Thymus (tissue), 11 donors: ENCODE measurements around the gene C1RL. TPM values are rescaled to one million over a fixed set of nuclear protein-coding genes. Genes with fewer than 3 reads are reported as not detected.
A peak's percentile ranks its signal among the peaks of the same experiment; 100 is the strongest.

ENCODE experiments used
- DNase-seq, 9 donors: peaks; one replicate each; pipeline ENCODE4 v3.0.0-alpha.2; 2013; ENCODE audit warnings: low spot score in 9 of 9, low read depth in 6 of 9, missing footprints in 1 of 9
- H3K27ac ChIP-seq, 2 donors: one replicate each; pipeline ENCODE4 v1.5.1; 2013; ENCODE audit warnings: control low read depth in 1 of 2, low read depth in 1 of 2, low read length in 1 of 2, mild to moderate bottlenecking in 1 of 2, moderate library complexity in 1 of 2
- H3K27me3 ChIP-seq, 2 donors: one replicate each; pipeline ENCODE4 v1.5.1; 2013; ENCODE audit warnings: low read length in 1 of 2; ENCODE audit not compliant: control insufficient read depth in 2 of 2, insufficient read depth in 1 of 2
- H3K36me3 ChIP-seq, 2 donors: one replicate each; pipeline ENCODE4 v1.5.1; 2013; ENCODE audit warnings: low read length in 1 of 2, mild to moderate bottlenecking in 1 of 2, moderate library complexity in 1 of 2; ENCODE audit not compliant: control insufficient read depth in 2 of 2, insufficient read depth in 2 of 2
- H3K4me1 ChIP-seq, 2 donors: one replicate each; pipeline ENCODE4 v1.5.1; 2013; ENCODE audit warnings: low read length in 2 of 2; ENCODE audit not compliant: control insufficient read depth in 2 of 2, insufficient read depth in 2 of 2
- H3K4me3 ChIP-seq, 2 donors: one replicate each; pipeline ENCODE4 v1.5.1; 2013; ENCODE audit warnings: low read length in 2 of 2, control low read depth in 1 of 2, mild to moderate bottlenecking in 1 of 2
- H3K9me3 ChIP-seq, 2 donors: one replicate each; pipeline ENCODE4 v1.5.1; 2013; ENCODE audit warnings: low read length in 1 of 2, mild to moderate bottlenecking in 1 of 2; ENCODE audit not compliant: control insufficient read depth in 2 of 2, insufficient read depth in 1 of 2
- WGBS: extraction: QIAGEN DNeasy Blood & Tissue Kit; methylation state at CpG from one replicate; pipeline ENCODE4 v1.1.7; 2013; 5-methylcytosine and 5-hydroxymethylcytosine counted together
- polyA plus RNA-seq: library from polyadenylated mRNA; stranded (reverse); fragments of 200-250 nt; gene quantifications from one replicate; pipeline ENCODE4 v1.2.3, GENCODE V29; 2013
- total RNA-seq: library from RNA; stranded (reverse); fragments of 120-200 nt; gene quantifications from one replicate; pipeline ENCODE4 v1.2.4, GENCODE V29; 2013
- donor health status: healthy.

C1RL gene
- total and polyA plus RNA-seq, 2 donors, result 17.4 to 54.8 TPM

GRCh38 chr12:7151532-7151931, 42.5 kb upstream of the C1RL start:
- no peaks in the 10 kb centered on the region for H3K4me1 ChIP-seq
- no peak overlapping the region for H3K4me3 ChIP-seq
- H3K27ac ChIP-seq, result no peak overlapping the region
- DNase-seq, result no peak
- WGBS, result 97% methylated on average over 6 of the region's 6 CpGs
- H3K9me3 ChIP-seq, result no peaks in the 10 kb centered on the region
- peaks cover 24 to 44% of the 10 kb centered on the region in 2 donors for H3K36me3 ChIP-seq
- H3K27me3 ChIP-seq, result no peaks in the 10 kb centered on the region

GRCh38 chr12:7150841-7151240, 41.8 kb upstream of the C1RL start:
- H3K36me3 ChIP-seq, result peaks cover 24 to 42% of the 10 kb centered on the region in 2 donors
- no peaks in the 10 kb centered on the region for H3K9me3 ChIP-seq
- H3K4me3 ChIP-seq, result no peak overlapping the region
- H3K27ac ChIP-seq, result no peak overlapping the region
- 99% methylated on average over 6 of the region's 6 CpGs for WGBS
- no peaks in the 10 kb centered on the region for H3K27me3 ChIP-seq
- no peak for DNase-seq
- H3K4me1 ChIP-seq, result no peaks in the 10 kb centered on the region

- no peak overlapping the region for H3K4me3 ChIP-seq
- no peaks in the 10 kb centered on the region for H3K4me1 ChIP-seq
- no peaks in the 10 kb centered on the region for H3K27me3 ChIP-seq
- 96% methylated on average over 12 of the region's 12 CpGs for WGBS
- no peaks in the 10 kb centered on the region for H3K9me3 ChIP-seq
- no peak for DNase-seq
- H3K36me3 ChIP-seq, result peaks cover 24 to 39% of the 10 kb centered on the region in 2 donors
- no peak overlapping the region for H3K27ac ChIP-seq
Measured at GRCh38 chr12:7150356-7150755, 41.3 kb upstream of the C1RL start.

DNA sequence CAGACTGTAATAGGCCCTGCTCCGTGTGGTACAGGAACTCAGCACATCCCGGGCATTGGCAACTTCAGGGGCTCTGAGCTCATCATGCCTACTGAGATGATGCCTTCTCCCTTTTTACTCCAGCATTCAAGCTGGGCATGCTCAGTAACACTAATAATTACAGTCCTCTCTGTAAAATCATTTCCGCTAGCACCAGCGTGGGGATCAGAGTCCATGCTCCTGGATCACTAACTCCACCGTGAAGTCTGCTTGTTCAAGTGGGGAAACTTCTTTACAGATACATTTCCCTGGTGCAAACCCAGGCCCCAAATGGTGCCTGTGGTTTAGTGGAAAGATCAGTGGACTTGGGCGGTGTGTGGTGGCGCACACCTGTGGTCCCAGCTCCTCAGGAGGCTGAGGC, 37.9 kb upstream of the C1RL start:
- no peaks in the 10 kb centered on the region for H3K4me1 ChIP-seq
- no peak overlapping the region for H3K4me3 ChIP-seq
- no peaks in the 10 kb centered on the region for H3K27me3 ChIP-seq
- no peaks in the 10 kb centered on the region for H3K9me3 ChIP-seq
- 97% methylated on average over 7 of the region's 7 CpGs for WGBS
- peaks cover 29 to 45% of the 10 kb centered on the region in 2 donors for H3K36me3 ChIP-seq
- no peak for DNase-seq
- no peak overlapping the region for H3K27ac ChIP-seq

- Histone ChIP-seq H3K4me3 (no peak overlapping the region), H3K4me1 (no peaks in the 10 kb centered on the region), H3K27me3 (no peaks in the 10 kb centered on the region), H3K36me3 (peaks cover 29 to 47% of the 10 kb centered on the region in 2 donors), H3K9me3 (no peaks in the 10 kb centered on the region), H3K27ac (no peak overlapping the region)
- WGBS, result 96% methylated on average over 7 of the region's 7 CpGs
- DNase-seq, result no peak
Measured at GRCh38 chr12:7146228-7146627, 37.2 kb upstream of the C1RL start.

DNA sequence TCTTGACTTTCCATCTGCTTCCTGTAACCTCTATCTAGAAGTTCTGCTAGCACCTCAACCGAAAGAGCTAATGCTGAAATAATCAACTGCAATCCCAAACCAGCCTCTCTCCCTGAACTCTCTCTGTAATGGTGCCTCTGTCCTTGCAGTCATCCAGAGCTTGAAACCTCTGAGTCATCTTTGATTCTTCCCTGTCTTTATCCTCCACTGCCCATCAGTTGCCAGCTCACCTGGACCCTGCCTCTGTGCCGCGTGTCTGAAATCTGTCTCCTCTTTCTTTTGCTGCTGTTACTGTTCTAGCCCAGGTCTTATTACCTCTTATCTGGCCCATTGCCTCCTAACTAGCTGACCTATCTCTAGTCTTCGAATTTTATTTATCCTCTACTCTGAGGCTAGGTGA, 36.7 kb upstream of the C1RL start:
- Histone ChIP-seq H3K4me3 (no peak overlapping the region), H3K27me3 (no peaks in the 10 kb centered on the region), H3K36me3 (peaks cover 26 to 43% of the 10 kb centered on the region in 2 donors), H3K9me3 (no peaks in the 10 kb centered on the region), H3K4me1 (no peaks in the 10 kb centered on the region), H3K27ac (no peak overlapping the region)
- DNase-seq, result no peak
- 85% methylated on average over 4 of the region's 4 CpGs for WGBS

GRCh38 chr12:7144414-7145120, 35.6 kb upstream of the C1RL start:
- Histone ChIP-seq H3K27ac (no peak overlapping the region), H3K27me3 (no peaks in the 10 kb centered on the region), H3K36me3 (peaks cover 18 to 38% of the 10 kb centered on the region in 2 donors), H3K4me3 (no peak overlapping the region), H3K4me1 (no peaks in the 10 kb centered on the region), H3K9me3 (no peaks in the 10 kb centered on the region)
- WGBS, result 75% methylated on average over 11 of the region's 11 CpGs
- peak in 2 of 9 donors; percentile 33 to 58 for DNase-seq

- 98% methylated on average over 7 of the region's 7 CpGs for WGBS
- H3K27me3 ChIP-seq, result no peaks in the 10 kb centered on the region
- H3K9me3 ChIP-seq, result no peaks in the 10 kb centered on the region
- H3K27ac ChIP-seq, result no peak overlapping the region
- peaks cover 8 to 28% of the 10 kb centered on the region in 2 donors for H3K36me3 ChIP-seq
- no peaks in the 10 kb centered on the region for H3K4me1 ChIP-seq
- no peak for DNase-seq
- H3K4me3 ChIP-seq, result no peak overlapping the region
Measured at GRCh38 chr12:7143564-7143963, 34.5 kb upstream of the C1RL start.

DNA sequence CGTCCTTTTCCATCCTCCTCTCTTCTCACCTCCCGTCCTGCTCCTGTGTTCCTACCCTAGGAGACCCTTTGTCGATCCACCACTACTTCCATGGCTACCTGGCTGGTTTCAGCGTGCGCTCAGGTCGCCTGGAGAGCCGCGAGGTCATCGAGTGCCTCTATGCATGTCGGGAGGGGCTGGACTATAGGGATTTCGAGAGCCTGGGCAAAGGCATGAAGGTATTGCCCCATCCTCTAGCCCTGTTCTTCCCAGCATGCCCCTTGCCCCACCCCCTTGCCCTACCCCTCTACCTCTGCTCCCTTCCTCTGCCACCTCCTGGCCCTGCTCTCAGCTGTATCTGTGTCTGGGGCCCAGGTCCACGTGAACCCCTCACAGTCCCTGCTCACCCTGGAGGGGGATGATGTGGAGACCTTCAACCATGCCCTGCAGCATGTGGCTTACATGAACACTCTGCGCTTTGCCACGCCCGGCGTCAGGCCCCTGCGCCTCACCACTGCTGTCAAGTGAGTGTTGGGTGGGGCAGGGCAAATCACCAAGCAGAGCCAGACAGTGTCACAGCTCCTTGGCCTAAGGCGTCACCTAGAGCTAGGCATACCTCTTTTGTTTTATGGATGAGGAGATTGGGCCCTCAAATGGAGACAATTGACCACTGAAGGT, 33.9 kb upstream of the C1RL start:
- no peak overlapping the region for H3K4me3 ChIP-seq
- H3K4me1 ChIP-seq, result no peaks in the 10 kb centered on the region
- no peaks in the 10 kb centered on the region for H3K27me3 ChIP-seq
- peaks cover 6 to 25% of the 10 kb centered on the region in 2 donors for H3K36me3 ChIP-seq
- H3K9me3 ChIP-seq, result no peaks in the 10 kb centered on the region
- 98% methylated on average over 18 of the region's 18 CpGs for WGBS
- H3K27ac ChIP-seq, result no peak overlapping the region
- no peak for DNase-seq
